Choroid plexus epithelial cell (primary cell): ENCODE results near the gene FAM13A.

ENCODE experiments used
- DNase-seq: peaks from one replicate; pipeline ENCODE4 v3.0.0-alpha.2; 2010; ENCODE audit warnings: low read depth
- H3K4me3 ChIP-seq: 2 replicates; pipeline ENCODE4 v1.5.1; 2011; ENCODE audit warnings: low read depth, mild to moderate bottlenecking, control low read depth, low read length, moderate library complexity
- TF ChIP-seq, protein P1 (sequence below): conservative IDR thresholded peaks from 2 replicates; pipeline ENCODE4 v1.5.1; 2011; ENCODE audit warnings: low read depth, mild to moderate bottlenecking, control low read depth, inconsistent platforms, low read length, moderate library complexity

FAM13A gene

GRCh38 chr4:88751258-88752075 lies 305.5 kb downstream of the FAM13A start:
- TF ChIP-seq, protein P1, sequence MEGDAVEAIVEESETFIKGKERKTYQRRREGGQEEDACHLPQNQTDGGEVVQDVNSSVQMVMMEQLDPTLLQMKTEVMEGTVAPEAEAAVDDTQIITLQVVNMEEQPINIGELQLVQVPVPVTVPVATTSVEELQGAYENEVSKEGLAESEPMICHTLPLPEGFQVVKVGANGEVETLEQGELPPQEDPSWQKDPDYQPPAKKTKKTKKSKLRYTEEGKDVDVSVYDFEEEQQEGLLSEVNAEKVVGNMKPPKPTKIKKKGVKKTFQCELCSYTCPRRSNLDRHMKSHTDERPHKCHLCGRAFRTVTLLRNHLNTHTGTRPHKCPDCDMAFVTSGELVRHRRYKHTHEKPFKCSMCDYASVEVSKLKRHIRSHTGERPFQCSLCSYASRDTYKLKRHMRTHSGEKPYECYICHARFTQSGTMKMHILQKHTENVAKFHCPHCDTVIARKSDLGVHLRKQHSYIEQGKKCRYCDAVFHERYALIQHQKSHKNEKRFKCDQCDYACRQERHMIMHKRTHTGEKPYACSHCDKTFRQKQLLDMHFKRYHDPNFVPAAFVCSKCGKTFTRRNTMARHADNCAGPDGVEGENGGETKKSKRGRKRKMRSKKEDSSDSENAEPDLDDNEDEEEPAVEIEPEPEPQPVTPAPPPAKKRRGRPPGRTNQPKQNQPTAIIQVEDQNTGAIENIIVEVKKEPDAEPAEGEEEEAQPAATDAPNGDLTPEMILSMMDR = no peak
- H3K4me3 ChIP-seq = no peak overlapping the region
- DNase-seq = no peak

DNA sequence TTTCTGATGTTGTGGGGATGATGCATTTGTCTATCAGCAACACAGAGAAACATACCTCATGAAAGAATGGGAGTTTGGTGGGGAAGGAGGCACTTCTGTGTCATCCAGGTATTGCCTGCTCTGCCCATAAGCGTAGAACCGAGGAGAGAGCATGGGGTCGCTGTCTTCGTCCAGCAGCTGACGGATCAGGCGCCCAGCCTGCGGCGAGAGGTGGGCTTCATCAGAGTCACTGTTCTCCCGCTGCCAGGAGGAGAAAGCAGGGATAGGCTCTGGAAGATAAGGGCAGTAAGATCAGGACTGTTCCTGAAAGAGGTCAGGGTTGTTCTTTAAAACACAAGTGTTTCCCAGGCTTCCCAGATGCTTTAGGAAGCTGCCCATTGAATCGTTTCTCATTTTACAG lies 306.6 kb downstream of the FAM13A start:
- TF ChIP-seq, protein P1 = no peak
- DNase-seq = no peak

GRCh38 chr4:88747351-88747750 lies 309.6 kb downstream of the FAM13A start:
- H3K4me3 ChIP-seq = no peak overlapping the region
- DNase-seq = no peak
- TF ChIP-seq, protein P1 = no peak

More for the DNA sequence above, 306.6 kb downstream of the FAM13A start:
- H3K4me3 ChIP-seq = no peak overlapping the region

- DNase-seq = no peak
- TF ChIP-seq, protein P1 = no peak
- no peak overlapping the region for H3K4me3 ChIP-seq
Measured at GRCh38 chr4:88746206-88746605, 310.8 kb downstream of the FAM13A start.

GRCh38 chr4:88745581-88746163 lies 311.3 kb downstream of the FAM13A start:
- no peak for DNase-seq
- TF ChIP-seq, protein P1 = no peak
- no peak overlapping the region for H3K4me3 ChIP-seq

GRCh38 chr4:88745175-88745574 lies 311.8 kb downstream of the FAM13A start:
- TF ChIP-seq, protein P1 = no peak
- no peak for DNase-seq
- H3K4me3 ChIP-seq = no peak overlapping the region
